Activated naive CD8-positive, alpha-beta T cell (primary cell): ENCODE measurements around the gene LRRC75B.
A peak's percentile ranks its signal among the peaks of the same experiment; 100 is the strongest.
"Not testable (repeated sequence)": the region's sequence is repeated elsewhere in the genome, so short reads cannot be mapped to it uniquely, and the experiment has no call there.

ENCODE experiments used
- H3K27ac Mint-ChIP-seq: one replicate; pipeline ENCODE4 v1.8.0; 2021; ENCODE audit warnings: mixed read lengths
- H3K27me3 Mint-ChIP-seq: one replicate; pipeline ENCODE4 v1.8.0; 2021; ENCODE audit warnings: mixed read lengths
- H3K36me3 Mint-ChIP-seq: one replicate; pipeline ENCODE4 v1.8.0; 2021; ENCODE audit warnings: mixed read lengths
- H3K4me1 Mint-ChIP-seq: one replicate; pipeline ENCODE4 v1.8.0; 2021; ENCODE audit warnings: low read depth, mixed read lengths
- H3K4me3 Mint-ChIP-seq: one replicate; pipeline ENCODE4 v1.8.0; 2021; ENCODE audit warnings: mild to moderate bottlenecking, mixed read lengths
- H3K9me3 Mint-ChIP-seq: one replicate; pipeline ENCODE4 v1.8.0; 2021; ENCODE audit warnings: low read depth, mixed read lengths

LRRC75B gene

DNA sequence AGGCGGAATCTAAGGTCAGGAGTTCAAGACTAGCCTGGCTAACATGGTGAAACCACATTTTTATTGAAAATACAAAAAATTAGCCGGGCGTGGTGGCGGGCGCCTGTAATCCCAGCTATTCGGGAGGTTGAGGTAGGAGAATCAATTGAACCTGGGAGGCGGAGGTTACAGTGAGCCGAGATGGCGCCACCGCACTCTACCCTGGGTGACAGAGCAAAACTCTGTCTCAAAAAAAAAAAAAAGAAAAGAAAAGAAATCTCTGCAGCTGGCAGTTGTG, 624 bp upstream of the LRRC75B start:
- H3K36me3 Mint-ChIP-seq, H3K27me3 Mint-ChIP-seq, H3K9me3 Mint-ChIP-seq, H3K27ac Mint-ChIP-seq, H3K4me1 Mint-ChIP-seq: not testable (repeated sequence)
- peak overlapping the region; percentile 41 for H3K4me3 Mint-ChIP-seq

DNA sequence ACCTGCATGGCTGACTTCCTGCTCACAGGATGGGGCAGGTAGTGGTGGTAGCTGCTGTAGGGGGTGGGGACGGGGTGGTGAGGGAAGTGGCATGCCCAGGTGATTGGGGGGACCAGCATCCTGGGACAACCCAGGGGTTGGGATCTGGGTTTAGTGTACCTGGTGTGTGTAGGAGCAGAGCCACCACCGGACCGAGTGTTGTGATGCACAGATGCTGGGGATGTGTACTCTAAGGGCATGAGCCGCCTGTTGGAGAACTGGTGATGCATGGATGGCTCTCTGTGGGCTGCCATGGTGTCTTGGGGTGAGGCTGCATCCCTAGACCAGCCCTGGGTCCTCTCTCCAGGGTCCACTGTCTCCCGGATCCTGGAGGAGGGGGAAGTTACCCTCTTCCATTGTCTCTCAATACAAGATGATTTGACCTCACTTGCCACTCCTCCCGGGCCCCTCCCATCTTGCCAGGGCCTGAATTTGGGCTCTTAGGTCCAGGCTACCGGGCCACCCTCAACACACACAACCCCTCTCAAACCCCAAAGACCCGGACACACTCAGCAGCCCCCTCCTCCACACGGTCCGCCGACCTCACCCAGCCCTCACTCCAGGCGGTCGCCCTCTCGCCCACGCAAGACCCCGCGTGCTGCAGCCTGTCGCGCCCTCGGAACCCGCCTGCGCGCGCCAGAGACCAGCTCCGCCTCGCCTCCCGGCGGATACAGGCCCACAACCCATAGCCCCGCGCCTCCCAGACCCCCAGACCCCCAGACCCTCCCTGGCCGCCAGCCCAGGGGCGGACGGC, 619 bp downstream of the LRRC75B start:
- Mint-ChIP-seq H3K36me3 (peaks cover 3% of the 10 kb centered on the region), H3K4me3 (peak overlapping the region; percentile 82), H3K9me3 (no peaks in the 10 kb centered on the region), H3K27ac (no peak overlapping the region), H3K27me3 (peaks cover 1% of the 10 kb centered on the region), H3K4me1 (peaks cover 2% of the 10 kb centered on the region)

DNA sequence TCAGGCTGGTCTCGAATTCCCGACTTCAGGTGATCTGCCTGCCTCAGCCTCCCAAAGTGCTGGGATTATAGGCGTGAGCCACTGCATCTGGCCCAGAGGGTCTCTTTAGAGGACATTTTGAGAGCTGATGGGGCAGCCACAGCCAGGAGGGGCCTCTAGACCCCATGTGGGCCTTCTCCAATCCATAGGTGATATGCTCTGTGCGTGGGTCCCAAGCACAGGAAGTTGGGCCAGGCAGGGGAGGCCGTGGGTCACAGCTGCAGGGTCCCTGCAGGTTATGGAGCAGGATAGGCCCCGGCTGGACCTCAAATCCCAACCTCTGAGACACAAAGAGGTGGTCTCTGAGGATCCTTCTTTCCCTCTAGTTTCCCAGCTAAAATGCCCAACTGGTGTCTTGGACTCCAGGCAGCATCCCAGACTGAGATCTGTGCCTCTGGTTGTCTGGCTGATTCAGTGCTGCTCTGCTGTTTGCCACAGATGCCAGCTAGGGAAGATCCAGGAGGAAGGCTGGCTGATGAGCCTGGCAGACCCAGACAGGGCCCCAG, 1.5 kb downstream of the LRRC75B start:
- H3K27ac Mint-ChIP-seq: no peak overlapping the region
- H3K36me3 Mint-ChIP-seq: peaks cover 3% of the 10 kb centered on the region
- no peaks in the 10 kb centered on the region for H3K9me3 Mint-ChIP-seq
- peaks cover 1% of the 10 kb centered on the region for H3K27me3 Mint-ChIP-seq
- H3K4me1 Mint-ChIP-seq: peaks cover 2% of the 10 kb centered on the region
- H3K4me3 Mint-ChIP-seq: peak overlapping the region; percentile 42

DNA sequence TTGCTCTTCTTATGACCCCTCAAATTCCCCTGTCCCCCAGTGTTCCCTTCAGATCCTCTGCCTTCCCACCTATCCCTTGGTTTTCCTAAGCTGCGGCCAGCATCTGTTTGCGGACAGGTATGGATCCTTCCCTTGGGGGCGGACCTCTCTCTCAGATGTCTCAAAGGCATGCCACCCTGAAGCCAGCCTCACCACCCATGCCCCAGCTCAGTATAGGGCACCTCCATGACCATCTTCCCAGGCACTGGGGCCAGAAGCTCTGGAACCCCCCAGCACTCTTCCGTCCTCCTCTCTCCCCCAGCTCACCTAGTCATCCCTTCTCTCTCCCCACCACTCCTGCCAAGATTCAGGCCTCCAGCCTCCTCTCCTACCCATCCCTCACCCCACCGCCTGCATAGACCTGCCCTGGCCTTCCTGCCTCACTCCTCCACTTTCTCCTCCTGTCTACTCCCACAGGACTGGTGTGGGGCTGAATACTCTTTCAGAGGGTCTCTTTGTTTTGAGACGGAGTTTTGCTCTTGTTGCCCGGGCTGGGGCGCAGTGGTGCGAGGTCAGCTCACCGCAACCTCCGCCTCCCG, 2.2 kb downstream of the LRRC75B start:
- H3K27ac Mint-ChIP-seq: no peak overlapping the region
- H3K36me3 Mint-ChIP-seq: peaks cover 3% of the 10 kb centered on the region
- H3K27me3 Mint-ChIP-seq: peaks cover 1% of the 10 kb centered on the region
- H3K4me3 Mint-ChIP-seq: no peak overlapping the region
- H3K9me3 Mint-ChIP-seq: no peaks in the 10 kb centered on the region
- peaks cover 2% of the 10 kb centered on the region for H3K4me1 Mint-ChIP-seq

DNA sequence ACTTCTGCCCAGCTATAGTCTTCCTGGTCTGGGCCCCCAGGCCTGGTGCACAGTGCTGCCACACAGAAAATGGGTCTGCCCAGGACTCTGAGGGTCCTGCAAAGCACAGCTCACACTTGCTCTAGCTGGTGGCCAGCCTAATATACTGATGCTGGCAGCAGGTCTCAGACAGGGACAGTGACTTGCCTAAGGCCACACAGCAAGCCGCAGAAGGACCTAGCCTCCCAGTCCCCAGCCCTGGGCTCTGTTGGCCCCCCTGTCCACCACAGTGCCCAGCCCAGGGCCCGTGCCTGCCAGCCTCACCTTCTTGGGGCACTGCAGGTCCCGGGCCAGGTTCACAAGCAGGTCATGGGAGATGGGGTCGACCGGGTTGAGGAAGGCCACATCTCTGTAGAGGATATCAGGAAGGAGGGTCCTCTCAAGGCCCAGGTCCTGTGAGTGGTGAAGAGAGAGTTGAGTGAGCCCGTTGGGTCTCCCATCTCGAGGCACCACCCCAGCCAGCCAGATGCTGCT, 3.3 kb downstream of the LRRC75B start:
- no peaks in the 10 kb centered on the region for H3K9me3 Mint-ChIP-seq
- H3K27ac Mint-ChIP-seq: no peak overlapping the region
- no peak overlapping the region for H3K4me3 Mint-ChIP-seq
- H3K27me3 Mint-ChIP-seq: peaks cover 1% of the 10 kb centered on the region
- peaks cover 2% of the 10 kb centered on the region for H3K4me1 Mint-ChIP-seq
- peaks cover 3% of the 10 kb centered on the region for H3K36me3 Mint-ChIP-seq

DNA sequence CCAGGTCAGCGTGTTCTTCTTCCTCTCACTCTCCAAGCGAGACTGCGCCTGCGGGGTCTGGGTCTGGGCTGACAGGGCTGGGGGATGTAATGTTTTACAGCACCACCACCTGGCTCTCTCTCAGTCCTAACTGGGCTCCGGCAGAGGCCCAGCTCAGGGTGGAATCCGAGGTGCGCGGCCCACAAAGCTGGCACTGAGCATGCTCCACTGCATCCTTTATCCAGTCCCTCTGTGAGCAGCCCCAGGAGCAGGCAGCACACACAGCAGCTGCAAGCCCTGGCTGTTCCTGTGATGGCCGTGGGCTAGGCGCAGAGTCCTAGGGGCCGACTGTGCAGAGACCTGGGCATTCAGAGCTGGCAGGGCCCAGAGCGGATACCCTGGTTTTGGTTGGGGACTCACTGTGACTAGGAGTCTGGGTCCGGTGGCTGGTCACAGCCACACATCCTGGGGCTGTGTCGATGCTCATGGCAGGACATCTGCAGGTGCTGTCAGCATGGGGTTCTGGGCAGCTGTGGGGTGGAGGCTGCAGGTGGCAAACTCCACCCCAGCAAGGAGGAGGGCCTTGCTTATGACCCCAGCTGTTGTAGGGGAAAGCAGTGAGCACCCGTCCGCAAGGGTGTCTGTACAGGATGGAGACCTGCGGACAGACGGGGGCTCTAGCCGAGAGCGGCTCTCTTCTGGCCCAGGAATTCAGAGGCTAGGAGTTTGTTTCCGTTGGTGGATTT, 4.0 kb downstream of the LRRC75B start:
- peaks cover 3% of the 10 kb centered on the region for H3K36me3 Mint-ChIP-seq
- H3K9me3 Mint-ChIP-seq: no peaks in the 10 kb centered on the region
- peaks cover 2% of the 10 kb centered on the region for H3K4me1 Mint-ChIP-seq
- H3K27me3 Mint-ChIP-seq: peaks cover 1% of the 10 kb centered on the region
- no peak overlapping the region for H3K27ac Mint-ChIP-seq
- H3K4me3 Mint-ChIP-seq: no peak overlapping the region

DNA sequence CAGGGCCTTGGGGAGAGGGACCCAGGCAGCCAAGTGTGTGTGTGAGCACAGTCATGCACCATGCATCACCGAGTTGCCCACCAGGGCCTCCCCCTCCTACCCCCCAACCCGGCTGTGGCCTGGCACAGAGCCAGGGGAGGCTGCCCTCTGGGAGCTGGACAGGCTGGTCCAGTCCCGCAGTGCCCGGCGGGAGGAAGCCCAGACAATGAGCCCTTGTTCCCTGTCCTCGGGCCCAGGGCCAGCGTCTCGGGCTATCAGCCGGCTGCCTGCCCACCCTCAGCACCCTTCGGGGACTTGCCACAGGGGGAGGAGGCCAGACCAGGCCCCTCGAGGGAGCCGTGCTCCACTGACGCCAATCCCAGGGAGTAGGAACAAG, 4.5 kb downstream of the LRRC75B start:
- H3K27ac Mint-ChIP-seq: no peak overlapping the region
- H3K36me3 Mint-ChIP-seq: peaks cover 3% of the 10 kb centered on the region
- no peaks in the 10 kb centered on the region for H3K9me3 Mint-ChIP-seq
- peaks cover 2% of the 10 kb centered on the region for H3K4me1 Mint-ChIP-seq
- peaks cover 1% of the 10 kb centered on the region for H3K27me3 Mint-ChIP-seq
- no peak overlapping the region for H3K4me3 Mint-ChIP-seq

DNA sequence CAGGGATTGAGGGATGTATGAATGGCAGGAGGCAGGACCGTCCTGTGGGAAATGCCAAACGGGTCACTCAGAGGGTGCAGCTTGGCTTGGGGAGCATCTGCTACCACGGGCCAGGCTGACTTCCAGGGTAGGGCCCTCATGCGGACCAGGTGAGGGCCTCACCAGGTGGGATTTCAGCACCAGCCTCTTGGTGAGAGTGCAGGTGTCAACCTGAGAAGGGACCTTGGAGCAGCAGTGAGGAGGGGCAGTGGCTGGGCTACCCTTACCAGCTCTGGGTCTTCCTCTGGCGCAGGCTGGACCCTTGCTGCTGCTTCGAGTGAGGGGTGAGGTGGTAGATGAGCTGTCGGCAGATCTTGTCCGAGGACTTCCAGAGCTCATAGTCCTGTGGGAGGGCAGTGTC, 4.9 kb downstream of the LRRC75B start:
- no peak overlapping the region for H3K27ac Mint-ChIP-seq
- H3K9me3 Mint-ChIP-seq: no peaks in the 10 kb centered on the region
- H3K36me3 Mint-ChIP-seq: peaks cover 3% of the 10 kb centered on the region
- peaks cover 2% of the 10 kb centered on the region for H3K4me1 Mint-ChIP-seq
- peaks cover 1% of the 10 kb centered on the region for H3K27me3 Mint-ChIP-seq
- no peak overlapping the region for H3K4me3 Mint-ChIP-seq

DNA sequence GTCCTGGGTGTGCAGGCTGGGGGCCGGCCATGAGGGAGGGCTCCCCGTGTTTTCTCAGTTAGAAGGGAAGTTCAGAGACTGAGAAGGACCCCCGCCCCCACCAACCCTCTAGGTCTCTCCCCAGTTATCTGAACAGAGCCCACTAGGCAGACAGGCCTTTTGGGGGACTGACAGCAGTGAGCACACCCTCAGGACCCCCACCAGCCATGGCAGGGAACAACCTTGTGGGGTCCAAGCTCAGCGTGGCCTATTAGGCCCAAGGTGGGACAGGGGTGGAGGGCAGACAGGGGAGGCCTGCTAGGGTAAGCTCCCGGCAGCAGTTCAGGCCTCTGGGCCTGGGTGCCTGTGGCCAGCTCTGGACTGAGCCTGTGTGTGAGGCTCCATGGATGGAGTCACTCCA, 5.6 kb downstream of the LRRC75B start:
- Mint-ChIP-seq H3K4me3 (no peak overlapping the region), H3K9me3 (no peaks in the 10 kb centered on the region), H3K27me3 (no peaks in the 10 kb centered on the region), H3K27ac (no peak overlapping the region), H3K4me1 (peaks cover under 1% of the 10 kb centered on the region), H3K36me3 (peaks cover 3% of the 10 kb centered on the region)

DNA sequence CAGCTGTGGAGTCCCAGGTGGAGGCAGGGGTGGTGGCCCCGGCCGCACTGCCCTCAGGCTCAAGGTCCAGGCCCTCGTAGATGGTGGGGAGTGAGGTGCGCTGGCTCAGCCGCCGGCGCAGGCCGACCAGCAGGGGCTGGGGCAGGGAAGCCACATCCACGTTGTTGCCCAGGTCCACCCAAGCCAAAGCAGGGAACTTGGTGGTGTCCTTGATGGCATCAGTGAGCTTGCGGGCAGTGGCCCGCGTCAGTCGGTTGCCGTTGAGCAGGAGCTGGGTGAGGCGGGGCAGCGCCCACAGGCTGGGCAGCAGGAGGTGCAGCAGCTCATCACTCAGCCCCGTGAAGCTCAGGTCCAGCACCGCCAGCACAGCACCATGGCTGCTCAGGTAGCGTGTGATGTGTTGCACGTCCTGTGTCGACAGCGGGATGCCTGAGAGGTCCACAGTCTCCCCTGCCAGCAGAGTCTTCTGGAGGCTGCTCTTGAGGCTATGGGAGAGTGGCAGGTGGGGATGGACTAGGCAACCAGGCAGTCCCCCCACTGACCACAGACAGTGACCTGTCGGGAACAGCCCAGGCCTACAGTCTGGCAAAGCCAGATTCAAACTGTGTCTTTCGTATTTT, 6.8 kb downstream of the LRRC75B start:
- Mint-ChIP-seq H3K36me3 (peaks cover 3% of the 10 kb centered on the region), H3K4me1 (no peaks in the 10 kb centered on the region), H3K9me3 (no peaks in the 10 kb centered on the region), H3K27me3 (no peaks in the 10 kb centered on the region), H3K27ac (no peak overlapping the region), H3K4me3 (no peak overlapping the region)

DNA sequence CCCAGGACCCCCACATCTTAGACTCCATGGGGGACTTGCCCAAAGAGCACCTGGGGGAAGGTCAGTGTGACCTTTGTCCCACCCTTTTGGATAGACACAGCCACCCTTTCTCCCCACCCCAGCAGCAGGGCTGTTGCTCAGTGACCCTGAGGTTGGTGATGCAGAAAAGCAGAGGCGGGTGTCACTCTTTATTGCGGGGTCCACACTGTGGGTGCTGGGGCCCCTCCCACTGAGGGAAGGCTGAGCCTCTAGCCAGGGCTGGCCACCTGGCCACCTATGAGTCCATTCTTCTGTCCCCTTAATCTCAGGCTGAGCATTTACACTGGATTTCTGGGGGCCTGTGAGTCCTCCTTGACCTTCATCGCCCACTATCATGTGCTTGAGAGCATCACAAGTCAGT, 7.4 kb downstream of the LRRC75B start:
- H3K4me1 Mint-ChIP-seq: no peaks in the 10 kb centered on the region
- H3K9me3 Mint-ChIP-seq: no peaks in the 10 kb centered on the region
- no peak overlapping the region for H3K27ac Mint-ChIP-seq
- H3K36me3 Mint-ChIP-seq: peaks cover under 1% of the 10 kb centered on the region
- H3K27me3 Mint-ChIP-seq: no peaks in the 10 kb centered on the region
- no peak overlapping the region for H3K4me3 Mint-ChIP-seq

DNA sequence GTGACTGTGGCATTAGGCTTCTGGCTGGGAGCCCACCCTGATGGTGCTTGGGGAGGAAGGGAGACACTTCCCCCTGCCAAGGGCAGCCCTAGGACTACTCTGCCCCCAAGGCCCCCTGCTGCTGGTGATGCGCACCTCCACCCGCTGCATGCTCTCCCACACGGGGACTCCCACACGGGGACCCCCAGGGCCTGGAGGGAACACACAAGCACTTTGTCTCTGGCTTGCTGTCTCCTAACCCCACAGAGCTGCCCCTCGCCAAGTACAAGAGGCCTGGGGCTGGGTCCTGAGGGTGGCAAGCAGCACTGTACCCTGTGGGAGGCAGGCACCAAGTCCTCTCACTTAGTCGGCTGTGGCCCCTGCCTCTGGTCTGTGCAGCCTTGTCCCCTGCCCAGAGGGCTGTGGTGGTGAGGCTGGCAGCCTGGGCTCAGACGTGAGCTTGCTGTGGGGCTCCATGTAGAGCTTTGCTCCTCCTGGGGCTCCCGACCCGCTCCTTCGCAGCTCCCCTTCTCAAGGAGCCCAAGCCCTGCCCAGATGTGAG, 7.9 kb downstream of the LRRC75B start:
- Mint-ChIP-seq H3K9me3 (no peaks in the 10 kb centered on the region), H3K4me3 (no peak overlapping the region), H3K27me3 (no peaks in the 10 kb centered on the region), H3K27ac (no peak overlapping the region), H3K4me1 (no peaks in the 10 kb centered on the region), H3K36me3 (no peaks in the 10 kb centered on the region)

DNA sequence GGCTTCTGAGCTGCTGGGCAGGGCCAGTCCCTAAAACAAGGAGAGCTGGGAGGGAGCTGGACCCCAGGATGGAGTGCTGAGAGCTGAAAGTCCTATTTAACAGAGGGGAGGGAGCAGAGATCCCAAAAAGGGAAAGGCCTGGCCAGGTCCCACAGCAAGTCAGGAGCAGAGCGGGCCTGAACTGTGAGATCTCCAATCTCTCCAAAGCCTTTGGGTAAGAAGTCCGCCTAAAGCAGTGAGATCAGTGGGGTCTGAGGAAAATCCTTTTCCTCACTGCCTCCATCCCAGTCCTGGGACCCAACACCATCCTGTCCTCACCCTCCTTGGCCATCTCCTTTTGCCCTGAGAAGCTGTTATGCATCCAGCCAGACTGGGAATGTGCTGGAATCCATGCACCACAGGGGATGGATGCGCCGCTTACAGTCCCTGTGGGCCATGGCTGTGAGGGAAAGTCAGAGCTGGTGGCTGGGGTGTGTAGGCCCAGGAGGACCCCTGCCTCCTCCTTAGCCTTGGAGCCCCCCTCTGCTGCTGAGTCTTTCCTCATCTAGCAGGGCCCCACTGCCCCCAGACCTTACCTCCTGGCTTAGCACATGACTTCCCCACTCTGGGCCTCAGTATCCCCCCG, 8.6 kb downstream of the LRRC75B start:
- H3K4me3 Mint-ChIP-seq: no peak overlapping the region
- no peak overlapping the region for H3K27ac Mint-ChIP-seq
- no peaks in the 10 kb centered on the region for H3K9me3 Mint-ChIP-seq
- no peaks in the 10 kb centered on the region for H3K36me3 Mint-ChIP-seq
- H3K4me1 Mint-ChIP-seq: no peaks in the 10 kb centered on the region
- no peaks in the 10 kb centered on the region for H3K27me3 Mint-ChIP-seq
